ENCODE data around the gene GALNT18.

Gene GALNT18

GRCh38 chr11:11442791-11443190, 179.0 kb downstream of the GALNT18 start:
- no peak for DNase-seq (ENCODE audit: extremely low read depth in 1 of 2, low read depth in 1 of 2)

GRCh38 chr11:11441516-11441915, 180.3 kb downstream of the GALNT18 start:
- no peak for DNase-seq (ENCODE audit: extremely low read depth in 1 of 2, low read depth in 1 of 2)

- DNase-seq (ENCODE audit: extremely low read depth in 1 of 2, low read depth in 1 of 2): no peak
Measured at GRCh38 chr11:11441091-11441490, 180.7 kb downstream of the GALNT18 start.

GRCh38 chr11:11440144-11440543, 181.7 kb downstream of the GALNT18 start:
- DNase-seq (ENCODE audit: extremely low read depth in 1 of 2, low read depth in 1 of 2): no peak

GRCh38 chr11:11439591-11439990, 182.2 kb downstream of the GALNT18 start:
- no peak for DNase-seq (ENCODE audit: extremely low read depth in 1 of 2, low read depth in 1 of 2)

GRCh38 chr11:11436715-11437313, 185.0 kb downstream of the GALNT18 start:
- no peak for DNase-seq (ENCODE audit: extremely low read depth in 1 of 2, low read depth in 1 of 2)

GRCh38 chr11:11435635-11436034, 186.2 kb downstream of the GALNT18 start:
- no peak for DNase-seq (ENCODE audit: extremely low read depth in 1 of 2, low read depth in 1 of 2)

- no peak for DNase-seq (ENCODE audit: extremely low read depth in 1 of 2, low read depth in 1 of 2)
Measured at GRCh38 chr11:11433960-11434359, 187.8 kb downstream of the GALNT18 start.

GRCh38 chr11:11432621-11433319, 189.0 kb downstream of the GALNT18 start:
- DNase-seq (ENCODE audit: extremely low read depth in 1 of 2, low read depth in 1 of 2): no peak

GRCh38 chr11:11430431-11430830, 191.4 kb downstream of the GALNT18 start:
- no peak for DNase-seq (ENCODE audit: extremely low read depth in 1 of 2, low read depth in 1 of 2)

- DNase-seq (ENCODE audit: extremely low read depth in 1 of 2, low read depth in 1 of 2): no peak
Measured at GRCh38 chr11:11428714-11429113, 193.1 kb downstream of the GALNT18 start.

- no peak for DNase-seq (ENCODE audit: extremely low read depth in 1 of 2, low read depth in 1 of 2)
Measured at GRCh38 chr11:11427542-11427941, 194.3 kb downstream of the GALNT18 start.

GRCh38 chr11:11427140-11427539, 194.7 kb downstream of the GALNT18 start:
- DNase-seq (ENCODE audit: extremely low read depth in 1 of 2, low read depth in 1 of 2): no peak

- no peak for DNase-seq (ENCODE audit: extremely low read depth in 1 of 2, low read depth in 1 of 2)
Measured at GRCh38 chr11:11426226-11426952, 195.4 kb downstream of the GALNT18 start.

- DNase-seq (ENCODE audit: extremely low read depth in 1 of 2, low read depth in 1 of 2): no peak
Measured at GRCh38 chr11:11425806-11426205, 196.0 kb downstream of the GALNT18 start.

- DNase-seq (ENCODE audit: extremely low read depth in 1 of 2, low read depth in 1 of 2): no peak
Measured at GRCh38 chr11:11424688-11425087, 197.1 kb downstream of the GALNT18 start.

GRCh38 chr11:11422411-11423128, 199.2 kb downstream of the GALNT18 start:
- DNase-seq (ENCODE audit: extremely low read depth in 1 of 2, low read depth in 1 of 2): no peak

- no peak for DNase-seq (ENCODE audit: extremely low read depth in 1 of 2, low read depth in 1 of 2)
Measured at GRCh38 chr11:11421509-11421908, 200.3 kb downstream of the GALNT18 start.

GRCh38 chr11:11420899-11421285, 200.9 kb downstream of the GALNT18 start:
- no peak for DNase-seq (ENCODE audit: extremely low read depth in 1 of 2, low read depth in 1 of 2)

GRCh38 chr11:11420191-11420898, 201.5 kb downstream of the GALNT18 start:
- DNase-seq (ENCODE audit: extremely low read depth in 1 of 2, low read depth in 1 of 2): no peak

- DNase-seq (ENCODE audit: extremely low read depth in 1 of 2, low read depth in 1 of 2): no peak
Measured at GRCh38 chr11:11419747-11420146, 202.1 kb downstream of the GALNT18 start.
